Activated naive CD4-positive, alpha-beta T cell treated with anti-CD3 and anti-CD28 coated beads, Interleukin-2, amount 50 U/mL, for 72 hours (primary cell): ENCODE data around the gene CORO7. TPM values are rescaled to one million over a fixed set of nuclear protein-coding genes. Genes with fewer than 3 reads are reported as not detected.

Experiments
- ATAC-seq, 2 donors: fragments of 150-1000 bp; cut with Tn5 transposase; 2 replicates each; pipeline ENCODE4 v1.10.0; 2021; ENCODE audit warnings: mild to moderate bottlenecking in 2 of 2, moderate library complexity in 2 of 2
- DNase-seq, 2 donors: peaks; one replicate each; pipeline ENCODE4 v3.0.0; 2021 to 2022; ENCODE audit warnings: low spot score in 2 of 2
- H3K27ac Mint-ChIP-seq, 2 donors: one replicate each; pipeline ENCODE4 v1.8.0; 2022; ENCODE audit warnings: mild to moderate bottlenecking in 2 of 2, mixed read lengths in 2 of 2
- H3K36me3 Mint-ChIP-seq, 2 donors: one replicate each; pipeline ENCODE4 v1.8.0; 2022; ENCODE audit warnings: mixed read lengths in 2 of 2
- H3K9me3 Mint-ChIP-seq, 2 donors: one replicate each; pipeline ENCODE4 v1.8.0; 2022; ENCODE audit warnings: mixed read lengths in 2 of 2
- total RNA-seq, 2 donors: library from RNA; stranded (reverse); gene quantifications; one replicate each; pipeline ENCODE4 v1.2.3, GENCODE V29; 2022

CORO7 gene
- total RNA-seq, 2 donors from 2014 or later, result 52.5 to 65.9 TPM

- DNase-seq (no peak), ATAC-seq (no peak)
- H3K9me3 Mint-ChIP-seq, result no peaks in the 10 kb centered on the region
- H3K27ac Mint-ChIP-seq, result no peak overlapping the region
- no peaks in the 10 kb centered on the region for H3K36me3 Mint-ChIP-seq
Observed at GRCh38 chr16:4393240-4393600, 23.2 kb downstream of the CORO7 start.

GRCh38 chr16:4392382-4393239 is 23.8 kb downstream of the CORO7 start:
- H3K27ac Mint-ChIP-seq, result no peak overlapping the region
- DNase-seq, result no peak

DNA sequence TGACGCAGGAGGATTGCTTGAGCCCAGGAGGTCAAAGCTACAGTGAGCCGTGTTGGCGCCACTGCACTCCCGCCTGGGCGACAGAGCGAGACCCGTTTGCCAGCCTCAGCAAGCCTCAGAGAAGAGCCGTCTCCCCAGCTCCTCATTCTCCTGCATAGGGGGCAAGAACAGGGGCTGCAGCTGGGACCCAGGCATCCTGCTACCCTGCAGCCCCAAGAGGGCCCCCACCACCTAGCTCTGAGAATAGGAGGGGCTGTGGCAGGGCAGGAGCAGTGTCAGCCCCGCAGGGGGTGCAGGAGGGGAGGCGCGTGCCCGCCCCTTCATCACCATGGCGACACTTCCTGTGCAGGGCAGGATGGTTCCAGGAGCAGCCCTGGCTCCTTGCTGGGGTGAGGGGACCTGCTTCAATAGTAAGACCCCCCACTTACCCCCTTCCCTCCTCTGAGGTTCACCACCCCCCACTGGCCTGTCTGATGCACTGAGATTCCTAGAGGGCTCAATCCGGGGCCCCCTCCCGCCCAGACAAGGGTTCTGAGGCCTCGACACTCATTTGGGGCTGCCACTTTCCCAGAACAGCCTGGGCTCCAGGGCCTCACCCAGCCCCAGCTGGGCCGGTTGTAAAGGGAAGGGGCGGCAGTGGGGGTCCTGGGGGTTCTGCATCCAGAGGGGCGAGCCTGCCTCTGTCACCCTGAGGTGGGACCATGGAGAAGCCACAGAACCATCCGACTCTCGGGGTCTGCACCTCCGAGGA is 24.6 kb downstream of the CORO7 start:
- DNase-seq, result no peak
- Mint-ChIP-seq H3K36me3 (no peaks in the 10 kb centered on the region), H3K27ac (peak overlapping the region in 1 of 2 donors; percentile 65), H3K9me3 (no peaks in the 10 kb centered on the region)
- ATAC-seq, result peak in 1 of 2 donors; percentile 6

More at GRCh38 chr16:4392382-4393239, 23.8 kb downstream of the CORO7 start:
- no peaks in the 10 kb centered on the region for H3K9me3 Mint-ChIP-seq
- no peaks in the 10 kb centered on the region for H3K36me3 Mint-ChIP-seq
- ATAC-seq, result no peak

DNA sequence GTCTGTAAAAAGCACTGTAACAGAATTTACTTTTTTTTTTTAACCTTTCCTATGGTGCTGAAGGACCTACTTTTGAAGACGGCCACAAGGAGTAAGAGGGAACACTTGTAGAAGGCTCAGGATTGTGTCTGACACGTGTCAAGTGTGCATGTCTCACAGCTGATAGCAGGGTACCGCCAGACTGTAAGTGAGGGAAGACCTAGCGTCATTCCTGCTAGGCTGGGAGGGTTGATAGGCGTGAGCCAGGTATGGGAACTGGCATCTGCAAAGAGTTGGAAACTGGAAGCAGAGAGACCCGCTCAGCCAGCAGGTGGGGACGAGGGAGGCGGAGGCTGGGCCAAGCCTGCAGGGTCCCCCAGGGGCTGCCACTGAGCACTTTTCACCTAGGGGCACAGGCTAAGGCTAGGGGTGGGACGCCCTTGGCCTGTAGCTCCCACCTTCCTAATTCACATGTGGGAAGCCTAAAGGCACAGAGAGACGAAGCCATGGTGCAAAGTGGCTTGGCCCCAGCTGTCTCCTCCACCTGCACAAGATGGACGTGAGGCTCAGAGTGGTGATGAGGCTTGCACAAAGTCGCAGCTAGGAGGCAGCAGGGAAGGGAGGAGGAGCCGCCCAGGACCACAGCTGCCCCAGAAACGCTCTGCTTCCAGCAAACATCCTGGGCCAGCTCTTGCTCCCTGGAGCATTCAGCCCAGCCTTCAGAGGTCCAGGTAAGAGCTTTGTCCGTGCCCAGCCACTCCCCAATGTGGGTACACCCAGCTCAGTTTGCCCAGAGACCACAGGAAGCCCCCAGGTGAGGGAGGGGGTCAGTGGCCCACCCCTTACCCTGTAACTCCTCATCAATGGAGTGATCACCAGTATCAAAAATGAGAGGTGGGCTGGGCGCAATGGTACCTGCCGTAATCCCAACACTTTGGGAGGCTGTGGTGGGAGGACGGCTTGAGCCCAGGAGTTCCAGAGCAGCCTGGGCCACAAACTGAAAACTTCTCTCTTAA is 25.8 kb downstream of the CORO7 start:
- no peaks in the 10 kb centered on the region for H3K9me3 Mint-ChIP-seq
- H3K36me3 Mint-ChIP-seq, result no peaks in the 10 kb centered on the region
- peak overlapping the region in 1 of 2 donors; percentile 65 for H3K27ac Mint-ChIP-seq
- ATAC-seq, result no peak
- DNase-seq, result no peak

- H3K36me3 Mint-ChIP-seq, result no peaks in the 10 kb centered on the region
Observed at GRCh38 chr16:4389051-4389955, 27.1 kb downstream of the CORO7 start.

GRCh38 chr16:4388271-4389021 is 27.9 kb downstream of the CORO7 start:
- no peaks in the 10 kb centered on the region for H3K9me3 Mint-ChIP-seq
- ATAC-seq, result no peak
- no peak overlapping the region for H3K27ac Mint-ChIP-seq
- no peak for DNase-seq
- H3K36me3 Mint-ChIP-seq, result no peaks in the 10 kb centered on the region

More at GRCh38 chr16:4389051-4389955, 27.1 kb downstream of the CORO7 start:
- DNase-seq (no peak), ATAC-seq (no peak)
- H3K9me3 Mint-ChIP-seq, result no peaks in the 10 kb centered on the region
- H3K27ac Mint-ChIP-seq, result no peak overlapping the region

GRCh38 chr16:4387781-4388180 is 28.6 kb downstream of the CORO7 start:
- DNase-seq, result no peak
- no peak for ATAC-seq
- Mint-ChIP-seq H3K9me3 (no peaks in the 10 kb centered on the region), H3K36me3 (no peaks in the 10 kb centered on the region), H3K27ac (no peak overlapping the region)

GRCh38 chr16:4386951-4387565 is 29.3 kb downstream of the CORO7 start:
- DNase-seq (no peak), ATAC-seq (no peak)
- Mint-ChIP-seq H3K27ac (no peak overlapping the region), H3K9me3 (no peaks in the 10 kb centered on the region), H3K36me3 (no peaks in the 10 kb centered on the region)

DNA sequence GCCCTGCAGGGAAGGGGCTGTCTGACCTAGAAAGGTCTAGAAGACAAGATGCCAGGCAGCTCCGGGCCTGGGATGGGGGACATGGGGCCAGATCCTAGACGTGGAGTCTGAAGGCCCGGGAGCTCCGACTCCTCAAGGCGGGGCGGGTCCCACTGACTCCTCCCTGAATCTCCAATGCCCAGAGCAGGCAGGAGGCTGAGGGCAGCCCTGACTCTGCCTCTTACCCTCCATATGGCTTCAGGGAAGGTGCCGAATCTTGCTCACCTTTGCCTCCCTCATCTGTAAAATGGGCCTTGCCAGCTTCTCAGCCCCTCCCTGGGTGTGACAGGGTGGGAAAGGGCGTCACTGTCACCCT is 30.0 kb downstream of the CORO7 start:
- Mint-ChIP-seq H3K36me3 (no peaks in the 10 kb centered on the region), H3K9me3 (no peaks in the 10 kb centered on the region), H3K27ac (peak overlapping the region in 1 of 2 donors; percentile 23)
- DNase-seq (no peak), ATAC-seq (no peak)

GRCh38 chr16:4385789-4386450 is 30.5 kb downstream of the CORO7 start:
- H3K9me3 Mint-ChIP-seq, result no peaks in the 10 kb centered on the region
- no peak for ATAC-seq
- H3K27ac Mint-ChIP-seq, result peak overlapping the region in 1 of 2 donors; percentile 23
- no peak for DNase-seq
- H3K36me3 Mint-ChIP-seq, result no peaks in the 10 kb centered on the region

DNA sequence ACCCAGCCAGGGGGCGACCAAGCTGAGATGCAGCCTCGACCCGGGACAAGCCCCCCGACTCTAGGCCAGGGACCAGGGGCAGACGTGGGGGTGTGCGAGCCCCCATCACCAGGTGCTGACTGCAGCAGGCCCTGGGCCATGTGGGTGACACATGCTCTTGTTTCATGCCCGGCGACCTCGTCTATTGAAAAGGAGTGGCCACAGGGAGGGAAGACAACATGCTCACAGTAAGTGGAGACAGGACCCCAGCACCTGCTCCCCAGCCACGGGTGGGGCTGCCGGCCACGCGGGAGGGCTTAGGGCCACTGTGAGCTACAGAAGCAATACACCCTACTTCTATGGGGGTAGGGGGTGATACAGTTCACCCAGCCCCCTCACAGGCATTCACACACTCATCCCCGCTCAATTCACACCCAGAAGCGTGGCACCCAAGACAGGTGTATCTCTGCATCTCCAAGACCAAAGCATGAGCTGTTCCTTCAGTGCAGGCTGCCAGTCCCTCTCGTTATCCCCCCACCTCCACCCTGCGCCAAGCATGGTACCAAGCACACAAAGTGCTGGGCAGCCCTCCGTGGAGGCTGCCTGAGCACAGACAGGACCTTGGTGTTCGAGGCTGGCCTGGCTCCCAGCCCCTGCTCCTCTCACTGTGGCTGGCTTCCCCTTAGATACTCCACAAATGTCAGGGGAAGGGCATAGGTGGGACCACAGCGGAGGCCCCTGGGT is 31.2 kb downstream of the CORO7 start:
- no peaks in the 10 kb centered on the region for H3K36me3 Mint-ChIP-seq
- DNase-seq (no peak), ATAC-seq (no peak)
- no peaks in the 10 kb centered on the region for H3K9me3 Mint-ChIP-seq
- no peak overlapping the region for H3K27ac Mint-ChIP-seq

DNA sequence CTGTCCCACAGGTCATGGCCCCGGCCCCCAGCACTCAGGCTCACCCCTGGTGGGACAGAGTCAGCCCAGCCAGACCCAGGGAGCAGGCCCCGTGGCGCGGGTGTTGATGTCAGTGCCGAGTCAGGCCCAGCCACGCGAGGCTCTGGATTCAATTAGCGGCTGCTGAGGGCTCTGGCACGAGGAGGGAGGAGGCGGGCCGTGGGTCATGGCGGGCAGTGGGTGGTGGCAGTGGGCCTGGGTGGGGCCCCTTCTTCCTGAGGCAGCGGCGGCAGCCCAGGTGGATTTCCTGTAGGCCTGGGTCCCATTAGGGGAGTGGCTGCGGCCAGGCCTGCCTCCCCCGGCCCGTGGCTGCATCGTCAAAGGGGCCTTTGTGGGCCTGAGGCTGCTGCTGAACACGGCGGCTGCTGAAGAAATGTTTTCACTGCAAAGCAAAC is 31.9 kb downstream of the CORO7 start:
- Mint-ChIP-seq H3K36me3 (no peaks in the 10 kb centered on the region), H3K9me3 (no peaks in the 10 kb centered on the region), H3K27ac (no peak overlapping the region)
- ATAC-seq, result no peak
- DNase-seq, result no peak

- ATAC-seq (no peak), DNase-seq (no peak)
- no peaks in the 10 kb centered on the region for H3K36me3 Mint-ChIP-seq
- peak overlapping the region in 1 of 2 donors; percentile 72 for H3K27ac Mint-ChIP-seq
- H3K9me3 Mint-ChIP-seq, result no peaks in the 10 kb centered on the region
Observed at GRCh38 chr16:4383591-4384444, 32.6 kb downstream of the CORO7 start.
